ENCODE data around the gene TSHZ2. TPM values are rescaled to one million over a fixed set of nuclear protein-coding genes. Genes with fewer than 3 reads are reported as not detected.

Gene TSHZ2
- total and polyA plus RNA-seq, 2 of the 4 experiments (the other 2 are of a cell fraction) = under 0.01 to 0.02 TPM

DNA sequence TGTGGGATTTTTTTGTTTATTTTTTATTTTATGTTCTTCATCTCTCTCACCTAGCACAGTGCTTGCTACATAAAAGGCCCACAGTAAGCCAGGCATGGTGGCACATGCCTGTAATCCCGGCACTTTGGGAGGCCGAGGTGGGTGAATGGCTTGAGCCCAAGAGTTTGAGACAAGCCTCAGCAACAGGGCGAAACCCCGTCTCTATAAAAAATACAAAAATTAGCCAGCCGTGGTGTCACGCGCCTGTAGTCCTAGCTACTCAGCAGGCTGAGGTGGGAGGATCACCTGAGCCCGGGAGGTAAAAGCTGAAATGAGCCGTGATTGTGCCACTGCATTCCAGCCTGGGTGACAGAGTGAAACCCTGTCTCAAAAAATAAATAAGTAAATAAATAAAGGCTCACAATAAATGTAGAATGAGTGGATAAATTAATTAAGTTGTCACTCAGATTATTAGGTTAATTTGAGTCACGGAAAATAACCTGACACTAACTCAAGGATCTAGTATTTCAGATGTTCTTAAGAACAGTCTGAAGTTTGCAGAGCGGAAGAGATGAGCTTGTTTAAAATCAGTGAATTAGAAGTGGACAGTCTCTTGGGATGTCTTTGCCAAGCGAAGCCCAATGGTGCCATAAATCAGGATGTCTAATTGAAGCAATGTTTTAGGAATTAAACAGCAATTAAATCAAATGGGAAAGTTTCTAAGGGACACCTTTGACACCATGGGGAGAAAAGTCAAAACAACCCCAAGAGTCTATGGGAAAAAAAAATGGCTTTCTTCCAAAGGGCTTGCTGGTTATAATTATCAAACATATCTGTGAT lies 407.1 kb downstream of the TSHZ2 start (continued):
- no peak for TF ChIP-seq BHLHE40 (IDR thresholded peaks at IDR 0.05; ENCODE audit: low read depth, low read length)

DNA sequence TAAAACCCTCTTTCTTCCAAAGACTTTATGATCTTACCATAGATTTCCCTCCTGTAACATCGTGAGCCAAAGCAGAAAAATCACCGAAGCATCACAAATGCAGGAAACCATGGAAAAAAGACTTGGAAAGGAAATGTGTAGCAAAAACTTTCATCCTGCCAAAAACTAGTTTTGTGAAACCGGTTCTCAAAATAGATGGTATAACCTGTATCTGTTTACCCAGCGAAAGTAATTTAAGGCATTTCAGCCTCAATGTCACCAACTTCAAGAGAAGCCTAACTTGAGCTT lies 407.6 kb downstream of the TSHZ2 start:
- Histone ChIP-seq H3K23ac (ENCODE audit: low read depth, low read length) (no peak overlapping the region), H4K8ac (ENCODE audit: low read depth in 2 of 2, low read length in 2 of 2) (no peak overlapping the region), H3K27ac (ENCODE audit: insufficient read depth, low read length) (no peak overlapping the region), H3K9me1 (ENCODE audit: insufficient read depth, low read length) (no peaks in the 10 kb centered on the region), H2AK5ac (ENCODE audit: low read depth, low read length) (no peak overlapping the region), H3K79me1 (ENCODE audit: low read depth in 1 of 2, low read length in 2 of 2) (no peaks in the 10 kb centered on the region), H3K9ac (ENCODE audit: low read depth, low read length) (no peak overlapping the region), H3K56ac (ENCODE audit: extremely low read depth, insufficient read depth, low read length) (no peak overlapping the region), H2BK15ac (ENCODE audit: low read depth, low read length) (no peak overlapping the region), H2BK120ac (ENCODE audit: low read depth, low read length) (no peak overlapping the region), H4K5ac (ENCODE audit: low read depth, low read length) (no peak overlapping the region), H4K91ac (ENCODE audit: insufficient read depth, low read depth, low read length) (no peak overlapping the region), H3K4ac (ENCODE audit: low read depth, low read length) (no peak overlapping the region), H2BK5ac (ENCODE audit: low read depth, low read length, poor library complexity, severe bottlenecking) (no peak overlapping the region), H3K18ac (ENCODE audit: low read depth, low read length) (no peak overlapping the region), H2AK9ac (replicated peaks; ENCODE audit: low read depth, low read length, poor library complexity) (no peak overlapping the region), H3K4me3 (ENCODE audit: insufficient read depth, low read depth, low read length) (no peak overlapping the region), H2AFZ (replicated peaks; ENCODE audit: low read length, poor library complexity) (no peak overlapping the region), H3K4me1 (ENCODE audit: control insufficient read depth, insufficient read depth, low read length) (no peaks in the 10 kb centered on the region), H2BK20ac (ENCODE audit: low read depth, low read length) (no peak overlapping the region), H4K20me1 (ENCODE audit: insufficient read depth, low read length) (no peaks in the 10 kb centered on the region), H3K36me3 (ENCODE audit: control insufficient read depth, insufficient read depth, low read length) (no peaks in the 10 kb centered on the region), H3K9me3 (ENCODE audit: control insufficient read depth, insufficient read depth, low read length) (no peaks in the 10 kb centered on the region), H3K14ac (replicated peaks; ENCODE audit: low read depth, low read length) (no peak overlapping the region), H3K27me3 (ENCODE audit: control insufficient read depth, insufficient read depth, low read length) (no peaks in the 10 kb centered on the region), H3K4me2 (ENCODE audit: low read depth, low read length) (no peak overlapping the region)
- dilution Hi-C loops (cut with HindIII; ENCODE audit: low sequenced_read_pairs, unreplicated experiment) = no loop called here
- intact Hi-C loops (cut with micrococcal nuclease) = no loop called here
- in situ Hi-C loops (cut with MboI; ENCODE audit: low sequenced_read_pairs) = no loop called here
- no CpG with 5 or more reads among the region's 4 CpGs for WGBS, 2 experiments (ENCODE audit: extremely low coverage in 2 of 2, insufficient read length in 1 of 2)
- no peak for DNase-seq
- TF ChIP-seq CEBPB (IDR thresholded peaks at IDR 0.05; ENCODE audit: low read depth, low read length) (no peak), SMC3 (IDR thresholded peaks at IDR 0.05; ENCODE audit: low read depth, low read length) (no peak), NFE2L2 (IDR thresholded peaks at IDR 0.05; ENCODE audit: low read depth, low read length) (no peak), MAFK (IDR thresholded peaks at IDR 0.05; ENCODE audit: low read depth, low read length) (no peak), CTCF (conservative IDR thresholded peaks at IDR 0.05; ENCODE audit: low read depth, low read length) (no peak)
- POLR2A ChIA-PET (ENCODE audit: unreplicated experiment) = no interaction called here
- no TSS peak for BruUV-seq (replicated peaks)
- CTCF ChIA-PET = interaction anchor here (0.7 kb wide), 1 partner anchor 581 kb away, joined by 3 read pairs; no protein-coding TSS in a partner anchor
- ATAC-seq (ENCODE audit: low read depth) = no peak

All from IMR-90 (cell line).